8988T (cell line): ENCODE data around the gene DLEU7.

ENCODE experiments used
- DNase-seq: peaks from one replicate; pipeline ENCODE4 v3.0.0; 2011

The DLEU7 gene

DNA sequence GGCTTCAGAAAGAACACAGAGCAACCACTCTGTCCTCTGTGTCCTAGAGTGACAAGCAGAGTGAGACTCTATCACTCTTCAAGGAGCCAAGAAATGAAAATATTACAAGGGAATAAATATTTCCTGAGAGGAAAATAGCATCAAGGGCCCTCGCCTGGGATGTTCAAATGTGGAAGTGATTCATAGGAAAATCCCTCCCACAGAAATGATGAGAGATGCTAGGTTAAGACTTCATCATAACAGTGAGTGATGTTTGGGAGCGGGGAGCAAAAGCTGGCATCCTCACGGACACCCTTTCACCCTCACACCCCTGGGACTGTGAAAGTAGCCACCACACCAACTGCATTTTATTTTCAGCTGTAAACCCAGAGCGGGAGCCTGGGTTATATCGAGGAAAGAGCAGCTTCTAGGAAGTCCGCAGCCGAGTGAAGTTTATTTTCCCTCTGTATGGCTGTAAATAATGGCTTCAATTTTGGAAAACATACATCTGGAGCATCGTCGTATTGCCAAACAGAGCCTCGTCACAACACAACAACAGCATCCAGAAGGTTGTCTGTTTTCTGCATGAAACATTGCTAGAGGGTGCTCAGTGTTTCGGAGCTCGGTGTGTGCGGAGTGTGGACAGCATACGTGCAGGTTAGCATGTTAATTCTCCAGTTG, 54.8 kb downstream of the DLEU7 start:
- DNase-seq: no peak

DNA sequence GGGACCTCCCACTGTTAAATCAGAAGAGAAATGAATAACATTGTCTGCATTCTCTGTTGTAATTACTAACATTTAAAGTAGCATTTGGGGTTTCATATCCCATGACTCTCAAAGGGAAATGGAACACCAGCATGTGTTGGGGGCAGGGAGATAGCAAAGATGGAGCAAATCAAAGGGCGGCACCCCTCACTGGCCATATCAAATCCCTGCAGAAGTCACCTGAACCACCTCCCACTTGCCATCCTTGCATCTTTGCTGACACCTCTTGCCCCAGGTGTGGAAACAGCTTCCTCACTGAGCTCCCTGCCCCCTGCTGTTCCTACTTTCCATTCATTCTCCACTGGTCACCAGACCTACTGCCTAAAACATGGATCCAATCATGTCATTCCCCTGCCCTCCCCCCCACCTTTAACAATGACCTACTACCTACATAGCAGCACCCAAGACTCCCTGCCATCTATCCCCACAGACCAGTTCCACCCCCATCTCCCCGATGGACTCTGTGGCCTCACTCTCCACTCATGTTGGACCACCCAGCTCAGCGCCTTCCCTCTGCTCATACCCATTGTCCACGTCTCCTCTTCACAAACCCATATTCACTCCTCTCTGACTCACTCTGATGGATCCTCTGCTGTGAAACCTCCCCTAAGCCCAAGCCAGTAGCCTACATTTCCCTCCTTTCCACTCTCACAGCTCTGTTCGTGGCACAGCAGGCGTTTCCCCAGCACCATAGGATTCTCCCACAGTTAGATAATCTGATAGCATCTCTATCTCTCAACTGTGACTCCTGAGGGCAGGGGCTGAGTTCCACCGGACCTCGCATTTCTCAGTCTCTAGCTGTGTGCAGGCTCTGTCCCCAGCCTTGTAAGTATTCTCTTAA, 55.9 kb downstream of the DLEU7 start:
- DNase-seq: no peak

DNA sequence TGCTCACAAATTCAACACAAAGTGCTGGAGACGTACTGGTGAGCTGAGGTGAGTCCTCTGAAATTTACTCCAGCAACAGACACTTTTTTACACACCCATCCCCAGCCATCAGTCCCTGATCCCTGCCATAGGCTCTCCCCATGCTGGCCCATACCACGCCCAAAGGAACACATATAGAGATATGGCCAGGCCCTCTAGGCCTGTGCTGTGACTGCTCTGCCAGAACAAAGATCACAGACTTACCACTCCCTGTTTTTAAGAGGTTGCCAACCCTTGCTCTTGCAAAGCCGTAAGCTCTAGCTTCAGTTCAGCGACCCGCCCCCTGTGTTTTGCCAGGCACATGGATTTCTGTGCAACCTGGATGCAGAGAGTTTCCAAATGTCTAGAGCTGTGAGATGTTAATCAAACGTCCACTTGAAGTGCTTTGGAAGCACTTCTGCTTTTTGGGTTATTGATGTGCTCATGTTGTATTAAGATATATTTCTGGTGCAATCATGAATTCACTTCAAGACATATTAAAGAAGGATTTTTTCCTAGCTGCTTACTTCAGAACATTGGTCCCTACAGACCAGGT, 59.7 kb downstream of the DLEU7 start:
- no peak for DNase-seq

DNA sequence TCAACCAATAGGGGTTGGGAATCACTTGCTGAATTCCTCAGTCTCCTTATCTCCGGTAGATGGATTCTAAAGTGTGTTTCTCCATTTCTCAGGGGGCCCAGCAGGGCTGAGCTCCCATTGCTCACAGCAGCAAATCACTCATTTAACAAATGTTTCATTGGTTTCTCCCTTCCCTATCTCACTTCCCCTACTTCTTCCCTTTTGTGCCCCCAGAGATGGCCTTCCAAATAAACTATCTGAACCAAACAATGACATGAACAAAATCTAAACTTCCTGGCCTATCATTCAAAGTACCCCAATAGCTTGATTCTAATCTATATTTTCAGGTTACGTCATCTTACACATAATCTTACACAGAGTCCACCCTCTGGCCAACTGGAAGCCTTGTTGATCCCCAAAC, 60.4 kb downstream of the DLEU7 start:
- DNase-seq: no peak

DNA sequence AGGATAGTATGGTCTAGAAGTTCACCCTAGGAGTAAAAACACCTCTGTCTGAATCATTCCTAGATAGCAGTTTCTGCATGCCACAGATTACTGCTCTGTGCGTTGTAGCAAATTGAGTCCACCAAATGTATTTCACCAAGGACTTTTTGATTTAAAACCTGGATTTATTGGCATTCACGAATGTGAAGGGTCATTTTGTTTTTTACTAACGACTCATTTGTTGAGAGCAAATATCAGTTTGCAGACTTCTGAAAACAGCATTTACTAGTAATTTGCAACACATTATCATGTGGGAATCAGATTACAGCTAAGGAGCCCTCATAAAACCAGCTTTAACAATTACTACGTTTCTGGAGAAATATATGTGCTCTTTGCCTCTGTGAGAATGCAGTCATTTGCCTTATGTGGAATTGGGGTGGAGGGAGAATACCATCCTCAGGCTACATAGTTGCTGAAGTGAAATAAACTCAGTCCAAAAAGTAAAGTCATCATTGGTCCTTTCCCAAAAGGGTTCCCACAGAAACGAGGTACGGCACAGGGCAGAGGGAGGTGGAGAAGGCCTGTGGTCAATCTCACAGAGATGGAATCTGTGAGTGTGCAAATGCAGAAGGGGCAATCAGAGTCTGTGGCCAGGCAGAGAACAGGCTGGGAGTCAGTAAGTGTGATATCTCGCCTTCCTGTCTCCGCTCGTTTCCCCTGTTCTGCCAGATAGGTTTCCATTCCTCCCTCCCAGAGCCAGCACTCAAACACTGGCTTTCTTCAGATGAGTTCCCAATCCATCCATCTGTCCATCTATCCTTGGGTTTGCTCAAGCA, 63.1 kb downstream of the DLEU7 start:
- no peak for DNase-seq

DNA sequence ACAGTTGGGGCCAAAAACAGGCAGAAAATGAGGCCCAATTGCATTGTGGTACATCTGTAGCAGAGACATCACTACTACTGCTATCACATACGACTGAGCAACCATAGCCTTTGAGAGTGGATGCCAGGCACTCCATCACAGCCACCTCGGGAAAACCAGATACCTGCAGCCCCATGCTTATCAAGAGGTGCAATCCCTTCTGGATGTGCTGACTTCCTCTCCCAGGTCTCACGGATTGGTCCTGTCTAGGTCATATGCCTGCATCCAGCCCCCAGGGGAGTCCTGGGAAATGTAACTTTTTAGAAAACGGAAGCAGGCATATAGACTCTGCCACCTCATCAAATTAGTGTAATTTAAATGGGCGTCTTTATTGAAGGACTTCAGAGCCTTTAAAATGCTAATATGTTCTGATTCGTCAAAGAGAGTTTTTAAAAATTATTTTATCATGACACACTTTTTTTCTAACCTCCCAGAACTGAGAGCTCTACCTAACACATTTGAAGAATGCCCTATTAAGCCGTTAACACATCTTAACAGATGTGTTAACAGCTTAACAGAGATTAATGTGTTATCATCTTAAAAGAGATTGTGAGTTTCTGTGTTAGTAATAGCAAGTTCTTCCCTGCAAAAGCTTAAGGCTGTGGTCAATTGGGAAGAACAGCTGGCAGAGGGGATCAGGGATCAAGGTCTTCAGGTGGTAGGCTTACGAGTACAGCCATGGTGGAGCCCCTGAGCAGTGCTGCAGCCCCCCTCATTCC, 63.9 kb downstream of the DLEU7 start:
- no peak for DNase-seq
